GM19025 (cell line): ENCODE results near the gene CYP4F12.

Source experiments
- ATAC-seq: cut with Tn5 transposase; IDR thresholded peaks from one replicate; pipeline ENCODE4 v1.9.1; 2021; ENCODE audit warnings: mild to moderate bottlenecking, low read depth, moderate library complexity; ENCODE audit not compliant: unreplicated experiment

The CYP4F12 gene

DNA sequence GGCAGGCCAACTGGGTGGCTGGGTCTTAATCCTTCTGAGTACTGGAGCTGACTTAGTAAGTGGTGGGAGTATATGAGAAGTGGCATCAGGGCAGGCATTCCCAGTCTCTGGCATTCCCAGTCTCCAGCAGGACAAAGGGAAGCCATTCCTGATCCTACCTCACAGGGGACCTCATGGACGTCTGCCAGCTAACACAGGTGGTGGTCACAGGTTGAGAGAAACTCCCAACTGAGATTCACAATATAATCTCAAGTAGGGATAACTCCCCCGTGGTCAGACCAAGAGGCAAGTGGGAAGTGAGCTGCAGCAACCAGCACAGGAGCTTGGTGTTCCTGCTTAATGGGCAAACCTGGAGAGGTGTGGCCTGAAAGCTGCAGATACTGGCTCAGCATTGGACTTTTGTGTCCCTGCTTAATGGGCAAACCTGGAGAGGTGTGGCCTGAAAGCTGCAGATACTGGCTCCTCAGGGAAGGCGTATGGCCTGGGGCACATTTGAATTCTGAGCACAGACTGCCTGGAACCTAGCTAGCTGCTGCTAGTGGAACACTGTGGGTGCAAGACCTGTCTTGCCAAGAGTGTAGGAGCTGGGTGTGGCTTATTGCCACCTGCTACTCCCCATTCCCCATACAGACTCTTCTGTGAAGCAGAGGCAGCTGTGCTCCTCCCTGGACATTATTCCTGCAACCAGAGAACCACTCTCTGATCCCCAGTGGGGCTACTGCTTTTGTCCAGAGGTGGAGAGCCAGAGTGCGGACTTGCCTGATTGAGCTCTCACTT lies 29.1 kb downstream of the CYP4F12 start:
- ATAC-seq: no peak

DNA sequence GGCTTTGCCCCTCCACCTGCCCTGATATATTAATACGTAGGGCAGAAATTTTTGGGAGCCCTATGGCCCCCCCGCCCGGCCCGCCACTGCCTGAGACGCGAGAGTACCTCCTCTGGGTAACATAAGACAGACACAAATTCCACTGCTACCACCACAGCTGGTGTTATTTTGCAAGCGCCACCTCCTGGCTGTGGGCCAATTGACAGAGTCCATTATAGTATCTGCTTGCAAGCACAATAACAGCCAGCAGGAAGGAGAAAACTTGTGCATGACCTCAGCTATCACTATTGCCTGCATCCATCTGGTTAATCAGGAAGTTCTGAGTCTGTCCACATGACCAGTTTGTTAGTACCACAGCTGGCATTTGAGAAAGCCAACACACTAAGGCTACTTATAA lies 29.6 kb downstream of the CYP4F12 start:
- no peak for ATAC-seq

DNA sequence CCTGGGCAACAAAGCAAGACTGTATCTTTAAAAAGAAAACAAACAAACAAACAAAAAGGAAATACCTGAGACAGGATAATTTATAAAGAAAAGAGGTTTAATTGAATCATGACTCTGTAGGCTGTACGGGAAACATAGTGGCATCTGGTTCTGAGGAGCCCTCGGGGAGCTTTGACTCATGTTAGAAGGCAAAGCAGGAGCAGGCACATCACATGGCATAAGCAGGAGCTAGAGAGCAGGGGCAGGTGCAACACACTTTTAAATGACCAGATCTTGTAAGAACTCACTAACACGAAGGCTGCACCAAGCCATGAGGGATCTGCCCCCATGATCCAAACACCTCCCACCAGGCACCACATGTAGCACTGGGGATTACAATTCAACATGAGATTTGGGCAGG lies 41.8 kb downstream of the CYP4F12 start:
- ATAC-seq: no peak

DNA sequence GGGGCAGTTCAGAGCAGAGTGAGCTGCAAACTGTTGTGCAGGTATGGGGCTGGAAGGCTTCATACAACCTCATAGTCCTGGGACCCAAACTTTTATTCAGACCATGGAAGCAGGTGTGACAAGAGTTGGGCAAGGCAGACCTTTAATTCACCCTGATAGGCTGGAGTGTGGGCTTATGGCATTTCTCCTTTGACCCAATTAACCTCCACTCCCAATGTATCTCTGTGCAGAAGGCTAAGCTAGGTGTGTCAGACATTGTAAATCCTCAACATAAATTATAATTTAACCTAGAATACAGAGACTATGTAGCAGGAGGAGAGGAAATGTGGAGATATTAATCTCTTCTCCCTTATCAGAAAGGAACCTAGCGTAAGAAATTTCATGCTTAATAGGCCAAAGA lies 42.8 kb downstream of the CYP4F12 start:
- no peak for ATAC-seq

DNA sequence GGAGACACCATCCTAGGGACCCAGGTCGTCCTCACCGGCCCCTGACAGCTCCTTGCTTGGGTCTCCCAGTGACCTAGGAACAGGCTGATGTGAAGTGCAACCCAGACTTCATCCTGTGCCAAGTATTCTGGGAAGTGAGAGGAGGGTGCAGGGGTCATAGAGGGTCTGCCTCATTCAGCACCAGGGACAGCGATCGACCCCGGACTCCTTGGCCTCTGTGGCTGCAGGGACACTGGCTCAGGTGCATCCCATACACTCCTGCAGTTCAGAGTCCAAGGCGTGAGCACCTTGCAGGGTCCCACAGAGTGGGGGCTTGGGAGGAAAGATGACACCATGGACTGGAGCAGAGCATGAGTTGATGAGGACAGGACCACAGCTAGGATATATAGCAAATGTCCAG lies 44.9 kb downstream of the CYP4F12 start:
- ATAC-seq: no peak

DNA sequence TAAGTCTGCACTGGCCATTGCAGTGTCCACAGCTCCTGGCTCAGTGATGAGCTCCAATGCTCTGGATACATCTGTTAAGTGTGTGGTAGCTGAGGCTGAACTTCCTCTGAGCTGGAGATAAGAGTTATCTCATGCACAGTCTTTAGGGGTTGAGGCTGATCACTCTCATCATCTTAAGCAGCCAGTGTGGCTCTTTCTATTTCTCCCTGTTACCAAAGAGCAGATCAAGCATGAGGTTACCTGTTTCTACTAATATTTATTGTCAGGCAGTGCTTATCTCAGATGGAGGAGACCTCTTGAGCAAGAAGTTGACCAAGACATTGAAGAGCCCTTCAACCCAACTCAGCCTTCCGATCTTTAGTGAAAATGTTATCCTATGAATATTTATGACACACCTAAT lies 48.4 kb downstream of the CYP4F12 start:
- ATAC-seq: no peak

DNA sequence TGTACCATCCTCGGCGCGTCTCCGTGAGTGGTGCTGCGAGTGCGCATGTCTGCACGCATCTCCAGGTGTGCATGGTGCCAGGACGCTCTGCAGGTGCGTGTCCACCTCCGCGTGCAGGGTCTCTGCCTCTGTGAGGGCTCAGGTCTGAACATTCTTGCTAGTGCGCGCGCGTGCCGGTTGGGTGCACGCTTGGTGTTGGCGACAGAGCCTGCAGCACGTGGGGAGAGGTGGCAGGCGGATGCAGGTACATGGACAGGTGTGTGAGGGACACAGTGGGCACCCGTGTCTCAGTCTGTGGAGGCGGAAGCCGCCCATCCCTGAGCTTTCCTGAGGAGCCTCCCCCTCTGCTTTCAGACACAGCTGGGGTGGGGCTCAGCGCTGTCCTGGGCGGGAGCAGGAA lies 50.1 kb downstream of the CYP4F12 start:
- no peak for ATAC-seq

DNA sequence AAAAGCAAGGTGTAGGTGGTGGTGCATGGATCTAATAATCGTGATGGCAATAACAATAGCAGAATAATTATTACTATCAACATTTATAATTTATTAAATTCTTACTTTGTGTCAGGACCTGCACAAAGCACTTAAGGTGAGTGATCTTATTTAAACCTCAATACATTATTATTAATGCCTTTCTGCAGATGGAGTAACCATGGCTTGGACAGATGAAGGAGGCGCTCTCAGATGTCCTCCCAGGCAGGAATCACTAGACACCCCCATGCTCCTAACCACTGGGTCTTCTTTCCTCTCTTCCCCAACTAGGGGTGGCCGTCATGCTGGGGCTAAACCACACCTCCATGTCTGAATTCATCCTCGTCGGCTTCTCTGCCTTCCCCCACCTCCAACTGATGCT lies 54.8 kb downstream of the CYP4F12 start, which contains the start of gene OR10H2:
Gene OR10H2 (plus strand): TSS at position 301 of the 400 bp plus-strand sequence. CDS start 20 bp downstream, at position 321.
- ATAC-seq: no peak

DNA sequence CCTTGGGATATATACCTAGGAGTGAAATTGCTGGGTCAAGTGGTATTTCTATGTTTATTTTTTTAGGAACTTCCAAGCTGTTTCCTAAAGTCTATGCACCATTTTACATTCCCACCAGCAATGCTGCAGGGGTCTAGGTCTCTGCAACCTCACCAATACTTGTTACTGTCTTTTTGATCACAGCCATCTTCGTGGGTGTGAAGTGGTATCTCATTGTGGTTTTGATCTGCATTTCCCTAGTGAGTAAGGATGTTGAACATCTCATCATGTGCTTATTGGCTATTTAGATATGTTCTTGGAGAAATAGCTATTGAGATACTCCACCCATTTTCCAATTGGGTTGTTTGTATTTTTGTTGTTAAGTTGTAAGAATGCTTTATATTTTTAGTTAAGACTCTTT lies 57.7 kb downstream of the CYP4F12 start:
- no peak for ATAC-seq

DNA sequence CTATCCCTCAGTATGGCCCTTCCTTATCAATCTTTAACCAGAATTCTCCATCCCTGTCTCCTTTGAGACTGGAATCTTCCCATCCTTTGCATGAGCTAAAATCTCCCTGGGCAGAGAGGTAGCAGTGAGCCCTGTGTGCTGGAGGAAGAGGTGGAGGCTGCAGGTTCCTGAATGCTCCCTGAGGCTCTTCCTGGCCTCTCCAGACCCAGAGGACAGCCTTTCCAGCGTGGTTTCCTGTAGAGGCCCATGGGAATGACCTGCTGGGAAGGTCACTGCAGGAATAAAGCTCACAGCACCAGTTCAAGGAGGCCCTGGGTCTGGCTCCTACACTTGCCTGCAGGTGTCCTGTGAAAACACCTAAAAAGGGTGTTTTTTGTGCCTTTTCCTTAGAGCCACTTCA lies 59.5 kb downstream of the CYP4F12 start:
- ATAC-seq: no peak

DNA sequence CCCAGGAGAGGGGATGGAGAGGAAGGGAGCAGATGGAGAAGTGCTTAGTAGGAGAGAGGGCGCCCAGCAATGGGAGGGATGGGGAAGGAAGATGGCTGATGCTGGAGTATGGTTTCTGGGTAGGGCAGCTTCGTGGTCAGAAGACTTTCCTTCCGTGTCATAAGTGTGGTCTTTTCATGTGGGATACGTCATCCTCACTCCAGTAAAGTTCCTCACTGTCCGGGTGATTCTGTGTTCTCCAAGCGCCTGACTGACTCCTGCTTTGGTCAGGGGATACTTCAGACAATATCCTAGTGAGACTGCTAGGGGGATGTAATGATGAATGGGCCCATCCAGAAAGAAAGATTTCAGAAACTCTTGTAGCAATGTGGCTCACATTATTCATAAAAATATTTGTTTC lies 61.0 kb downstream of the CYP4F12 start:
- ATAC-seq: no peak

DNA sequence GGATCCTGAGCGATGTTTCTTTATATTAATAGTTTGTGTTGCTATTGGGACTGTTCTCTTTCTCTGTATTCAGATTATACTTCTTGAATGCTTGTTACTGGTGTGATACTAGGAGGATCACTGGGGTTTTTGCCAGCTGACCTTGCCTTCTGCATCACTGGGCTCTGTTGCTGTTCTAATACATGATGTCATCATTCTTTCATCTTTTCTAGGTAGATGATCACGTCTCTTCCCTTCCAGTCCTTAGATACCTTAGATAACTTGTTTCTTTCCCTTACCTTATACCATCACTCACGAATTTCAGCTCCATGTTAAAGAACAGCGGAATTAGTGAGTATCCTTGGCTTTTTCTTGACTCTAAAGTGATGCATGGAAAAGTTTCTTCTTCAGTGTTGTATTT lies 64.8 kb downstream of the CYP4F12 start, which contains the start of gene OR10H3:
Gene OR10H3 (plus strand): TSS at position 264 of the 400 bp plus-strand sequence. CDS start 3,408 bp downstream, outside the sequence.
- no peak for ATAC-seq

DNA sequence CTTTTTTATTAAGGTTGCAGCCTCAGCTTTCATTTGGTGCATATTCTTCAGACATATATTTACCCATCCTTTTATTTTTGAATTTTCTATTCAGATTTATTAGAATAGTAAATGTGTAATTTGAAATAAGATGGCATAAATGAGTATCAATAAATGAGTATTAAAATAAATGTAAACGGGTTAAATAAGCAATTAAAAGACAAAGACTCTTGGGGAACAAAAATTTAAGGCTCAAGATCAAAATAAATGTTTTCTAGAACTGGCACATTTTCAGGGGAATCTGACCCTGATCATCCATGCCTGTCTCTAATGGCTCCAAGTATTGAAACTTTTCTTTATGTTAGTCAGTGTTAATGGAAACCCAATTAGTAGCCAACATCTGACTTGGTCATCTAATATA lies 67.9 kb downstream of the CYP4F12 start:
- ATAC-seq: no peak
